Endothelial cell of umbilical vein (primary cell): ENCODE measurements around the gene SCYL2. TPM values are rescaled to one million over a fixed set of nuclear protein-coding genes. Genes with fewer than 3 reads are reported as not detected.
"Not testable (repeated sequence)": the region's sequence is repeated elsewhere in the genome, so short reads cannot be mapped to it uniquely, and the experiment has no call there.

Experiments
- BruUV-seq: library from RNA; stranded (reverse); fragments of 400-500 nt; replicated peaks from 2 replicates; lab custom pipeline; 2021; lab: Mats Ljungman, UMichigan
- CTCF ChIA-PET: fragments of 300-600, 350-600 bp; sonication (Branson Sonifier 250); formaldehyde crosslinking; loops from one replicate; lab custom pipeline; 2021; ENCODE audit warnings: antibody characterized with exemption, inconsistent platforms; lab: Charles Lee
- POLR2A ChIA-PET: fragments of 300-600, 350-600 bp; sonication (Branson Sonifier 250); formaldehyde crosslinking; loops from one replicate; lab custom pipeline; 2021; ENCODE audit warnings: antibody characterized with exemption, inconsistent platforms; lab: Charles Lee
- DNase-seq: peaks from one replicate; pipeline ENCODE4 v3.0.0-alpha.2; 2011; ENCODE audit warnings: low read depth, low spot score
- FAIRE-seq: peaks from 2 replicates; lab custom pipeline; 2011; peaks lifted over from hg19 to GRCh38; lab: Jason Lieb, UNC
- H2AFZ ChIP-seq: 2 replicates; pipeline ENCODE4 v1.6.0; 2012; ENCODE audit warnings: low read depth, low read length, control low read depth, inconsistent platforms
- H3K27ac ChIP-seq: 2 replicates; pipeline ENCODE4 v1.5.1; 2011; ENCODE audit warnings: low read depth, mild to moderate bottlenecking, control low read depth, low read length, moderate library complexity; ENCODE audit not compliant: insufficient read depth
- H3K27me3 ChIP-seq, 2 experiments: 2 replicates each; pipeline versions ENCODE4 v1.6.0 to v1.6.1; 2011; ENCODE audit warnings: low read length in 2 of 2, mixed read lengths in 1 of 2; ENCODE audit not compliant: control insufficient read depth in 2 of 2, insufficient read depth in 2 of 2
- H3K36me3 ChIP-seq, 2 experiments: 2 replicates in 1 of 2; 3 replicates in 1 of 2; pipeline ENCODE4 v1.5.1; 2011; ENCODE audit warnings: low read length in 2 of 2, mild to moderate bottlenecking in 1 of 2, moderate library complexity in 1 of 2; ENCODE audit not compliant: control insufficient read depth in 2 of 2, insufficient read depth in 2 of 2; ENCODE audit errors: extremely low read depth in 1 of 2
- H3K4me1 ChIP-seq: 3 replicates; pipeline ENCODE4 v1.5.1; 2011; ENCODE audit warnings: mild to moderate bottlenecking, low read length; ENCODE audit not compliant: control insufficient read depth, insufficient read depth; ENCODE audit errors: extremely low read depth
- H3K4me2 ChIP-seq: 2 replicates; pipeline ENCODE4 v1.6.1; 2011; ENCODE audit warnings: low read length, control low read depth, mixed read lengths; ENCODE audit not compliant: insufficient read depth
- H3K4me3 ChIP-seq, 3 experiments: fragments of 200-600 bp in 1 of 3; sonication (generic), shearing (Covaris generic) in 1 of 3; replicated peaks in 1 of 3; 2 replicates each; pipeline ENCODE4 v1.5.1; 2011 to 2016; ENCODE audit warnings: control low read depth in 3 of 3, low read length in 3 of 3, mild to moderate bottlenecking in 2 of 3, inconsistent platforms in 1 of 3, low read depth in 1 of 3, moderate library complexity in 1 of 3; ENCODE audit not compliant: insufficient read depth in 1 of 3
- H3K79me2 ChIP-seq: 2 replicates; pipeline ENCODE4 v1.6.0; 2012; ENCODE audit warnings: low read length, inconsistent platforms; ENCODE audit not compliant: control insufficient read depth, insufficient read depth
- H3K9ac ChIP-seq: replicated peaks from 2 replicates; pipeline ENCODE3; 2011; ENCODE audit warnings: low read length, control low read depth; ENCODE audit not compliant: insufficient read depth; ENCODE audit errors: extremely low read depth
- H3K9me1 ChIP-seq: replicated peaks from 3 replicates; pipeline ENCODE4 v1.6.0; 2011; ENCODE audit warnings: mild to moderate bottlenecking, low read length; ENCODE audit not compliant: control insufficient read depth, insufficient read depth; ENCODE audit errors: extremely low read depth
- H3K9me3 ChIP-seq: replicated peaks from 2 replicates; pipeline ENCODE4 v1.5.1; 2012; ENCODE audit warnings: low read length, inconsistent platforms; ENCODE audit not compliant: control insufficient read depth, insufficient read depth
- H4K20me1 ChIP-seq: replicated peaks from 2 replicates; pipeline ENCODE3; 2011; ENCODE audit warnings: mild to moderate bottlenecking, low read length; ENCODE audit not compliant: control insufficient read depth, insufficient read depth; ENCODE audit errors: extremely low read depth
- FOS ChIP-seq: IDR thresholded peaks from 2 replicates; pipeline ENCODE4 v1.6.1; 2011; ENCODE audit warnings: mild to moderate bottlenecking, low read length, moderate library complexity, borderline replicate concordance; ENCODE audit not compliant: insufficient read depth
- MYC ChIP-seq: IDR thresholded peaks from one replicate; pipeline ENCODE4 v1.6.1; 2011; ENCODE audit warnings: mild to moderate bottlenecking, low read depth, low read length
- POLR2A ChIP-seq: IDR thresholded peaks from 2 replicates; pipeline ENCODE4 v1.6.1; 2012; ENCODE audit warnings: low read depth, mild to moderate bottlenecking, control low read depth, low read length
- dilution Hi-C: fragments of 300-500 bp; cut with MboI; formaldehyde crosslinking; loops from one replicate; pipeline ENCODE4 v1.15.0; 2019; ENCODE audit warnings: low sequenced_read_pairs; ENCODE audit not compliant: extremely low pct_ligation_motif_present
- intact Hi-C: fragments of 100-400 bp; cut with micrococcal nuclease; formaldehyde crosslinking; loops from one replicate; pipeline ENCODE4 v1.10.0; 2022
- polyA plus RNA-seq, 4 experiments: library from polyadenylated mRNA; depleted of rRNA in 3 of 4; stranded (reverse) in 3 of 4; unstranded in 1 of 4; fragments of >200 nt; gene quantifications; 2 replicates each; pipeline versions ENCODE4 v1.2.1 to v1.2.3, GENCODE V29; 2011 to 2012; ENCODE audit warnings: missing spikeins in 1 of 4
- total RNA-seq: library from RNA; stranded (reverse); gene quantifications from 2 replicates; pipeline ENCODE4 v1.2.3, GENCODE V29; 2021

The SCYL2 gene
- total and polyA plus RNA-seq, 2 donors (not counting 3 experiments of a cell fraction or from before 2014, with no cell fraction given): 12.5 to 41.4 TPM

- ChIA-PET POLR2A (no interaction called here), CTCF (no interaction called here)
- no peak for DNase-seq
- no peak for FAIRE-seq
- BruUV-seq: no TSS peak
- no peak overlapping the region for H2AFZ ChIP-seq
- H3K27me3 ChIP-seq: no peaks in the 10 kb centered on the region
- no peaks in the 10 kb centered on the region for H3K9me1 ChIP-seq
- H3K4me3 ChIP-seq: no peak overlapping the region
- H3K9me3 ChIP-seq: no peaks in the 10 kb centered on the region
- no peaks in the 10 kb centered on the region for H3K4me1 ChIP-seq
- intact Hi-C loops: no loop called here
- H4K20me1 ChIP-seq: no peaks in the 10 kb centered on the region
- H3K27ac ChIP-seq: no peak overlapping the region
- TF ChIP-seq MYC (no peak), POLR2A (no peak), FOS (no peak)
- no peak overlapping the region for H3K9ac ChIP-seq
- no peaks in the 10 kb centered on the region for H3K79me2 ChIP-seq
- H3K36me3 ChIP-seq: peaks cover 5 to 6% of the 10 kb centered on the region in 2 experiments
- H3K4me2 ChIP-seq: no peak overlapping the region
- dilution Hi-C loops: no loop called here
These were observed 72.1 kb downstream of the SCYL2 start for GRCh38 chr12:100339071-100339470.

- intact Hi-C loops, H2AFZ ChIP-seq, H3K4me1 ChIP-seq, H3K9me1 ChIP-seq, DNase-seq, H3K79me2 ChIP-seq, H3K9me3 ChIP-seq, dilution Hi-C loops, H3K9ac ChIP-seq, H3K36me3 ChIP-seq, H4K20me1 ChIP-seq, BruUV-seq, H3K27ac ChIP-seq, H3K4me2 ChIP-seq, H3K27me3 ChIP-seq, H3K4me3 ChIP-seq, POLR2A ChIA-PET, FAIRE-seq: not testable (repeated sequence)
- CTCF ChIA-PET: interaction anchor here (1.0 kb wide), 1 partner anchor 62 kb away, joined by 3 read pairs; no protein-coding TSS in a partner anchor
These were observed 75.9 kb downstream of the SCYL2 start for GRCh38 chr12:100342897-100343296.

- H2AFZ ChIP-seq, H3K4me3 ChIP-seq, H3K36me3 ChIP-seq, H3K9me3 ChIP-seq, H3K4me1 ChIP-seq, H3K4me2 ChIP-seq, POLR2A ChIA-PET, H3K79me2 ChIP-seq, dilution Hi-C loops, FAIRE-seq, intact Hi-C loops, H3K27me3 ChIP-seq, DNase-seq, H3K9ac ChIP-seq, BruUV-seq, H3K9me1 ChIP-seq, H4K20me1 ChIP-seq, H3K27ac ChIP-seq: not testable (repeated sequence)
- CTCF ChIA-PET: interaction anchor here (1.3 to 1.4 kb wide), 2 partner anchors 211 to 327 kb away, joined by 3 to 4 read pairs; no protein-coding TSS in a partner anchor
These were observed 77.4 kb downstream of the SCYL2 start for GRCh38 chr12:100344351-100344750.
